ENCODE data around the gene MYBPC3. TPM values are rescaled to one million over a fixed set of nuclear protein-coding genes. Genes with fewer than 3 reads are reported as not detected.

MYBPC3 gene
- total and polyA plus RNA-seq, 2 donors (not counting 3 experiments of a cell fraction or from before 2014, with no cell fraction given) = not detected

DNA sequence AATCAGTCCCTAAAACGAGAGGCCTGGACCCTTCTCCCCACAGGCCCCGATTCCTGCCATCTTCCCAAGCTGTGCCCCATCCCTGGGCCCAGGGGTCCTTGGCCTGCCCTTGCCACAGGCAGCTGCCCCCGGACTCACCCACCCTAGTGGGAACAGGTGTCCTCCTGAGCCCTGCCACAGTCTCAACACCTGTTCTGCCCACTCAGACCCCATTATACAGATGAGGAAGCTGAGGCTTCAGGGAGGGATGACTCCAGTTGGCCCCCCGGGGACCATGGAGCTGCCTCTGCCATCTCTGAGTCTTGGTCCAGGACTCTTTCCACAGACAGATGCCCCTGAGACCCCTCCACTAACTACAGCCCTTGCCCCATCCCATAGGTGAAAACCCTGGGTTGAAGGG is 15.9 kb downstream of the MYBPC3 start:
- CTCF ChIA-PET = interaction anchor here (1.1 kb wide), 1 partner anchor 18 kb away, joined by 3 read pairs; no protein-coding TSS in a partner anchor
- Histone ChIP-seq H3K9me1 (replicated peaks; ENCODE audit: control insufficient read depth, extremely low read depth, insufficient read depth, low read length) (no peaks in the 10 kb centered on the region), H3K36me3 (ENCODE audit: control insufficient read depth in 2 of 2, extremely low read depth in 1 of 2, insufficient read depth in 2 of 2, low read length in 2 of 2) (no peaks in the 10 kb centered on the region), H2AFZ (ENCODE audit: low read depth, low read length) (no peak overlapping the region), H4K20me1 (replicated peaks; ENCODE audit: control insufficient read depth, extremely low read depth, insufficient read depth, low read length) (no peaks in the 10 kb centered on the region), H3K79me2 (ENCODE audit: control insufficient read depth, insufficient read depth, low read length) (no peaks in the 10 kb centered on the region), H3K27me3 (ENCODE audit: control insufficient read depth in 2 of 2, insufficient read depth in 2 of 2, low read length in 2 of 2) (no peaks in the 10 kb centered on the region), H3K9me3 (replicated peaks; ENCODE audit: control insufficient read depth, insufficient read depth, low read length) (no peaks in the 10 kb centered on the region), H3K4me1 (ENCODE audit: control insufficient read depth, extremely low read depth, insufficient read depth, low read length) (no peaks in the 10 kb centered on the region), H3K4me3 (replicated peaks in 1 of 3; ENCODE audit: insufficient read depth in 1 of 3, low read depth in 1 of 3, low read length in 3 of 3) (no peak overlapping the region), H3K27ac (ENCODE audit: insufficient read depth, low read depth, low read length) (no peak overlapping the region), H3K9ac (replicated peaks; ENCODE audit: extremely low read depth, insufficient read depth, low read length) (no peak overlapping the region), H3K4me2 (ENCODE audit: insufficient read depth, low read length) (no peak overlapping the region)
- FAIRE-seq (no peak), DNase-seq (ENCODE audit: low read depth, low spot score) (no peak)
- dilution Hi-C loops (cut with MboI; ENCODE audit: extremely low pct_ligation_motif_present, low sequenced_read_pairs) = no loop called here
- TF ChIP-seq POLR2AphosphoS5 (IDR thresholded peaks at IDR 0.05; ENCODE audit: insufficient read depth, low read depth, low read length) = no peak
- TF ChIP-seq POLR2A (IDR thresholded peaks at IDR 0.05; ENCODE audit: low read depth, low read length) = no peak
- TF ChIP-seq, protein P1, sequence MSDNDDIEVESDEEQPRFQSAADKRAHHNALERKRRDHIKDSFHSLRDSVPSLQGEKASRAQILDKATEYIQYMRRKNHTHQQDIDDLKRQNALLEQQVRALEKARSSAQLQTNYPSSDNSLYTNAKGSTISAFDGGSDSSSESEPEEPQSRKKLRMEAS (IDR thresholded peaks at IDR 0.05; ENCODE audit: insufficient read depth, insufficient read length) = no peak
- TF ChIP-seq FOS (IDR thresholded peaks at IDR 0.05; ENCODE audit: borderline replicate concordance, insufficient read depth, low read length) = no peak
- TF ChIP-seq GATA2 (IDR thresholded peaks at IDR 0.05; ENCODE audit: insufficient read depth, insufficient read length, low read depth, low read length) = no peak
- no peak for TF ChIP-seq EZH2 (IDR thresholded peaks at IDR 0.05; ENCODE audit: borderline replicate concordance, low read depth, low read length, severe bottlenecking)
- no peak for TF ChIP-seq CTCF (IDR thresholded peaks at IDR 0.05; ENCODE audit: extremely low read depth in 1 of 2, insufficient read depth in 1 of 2, low read depth in 1 of 2, low read length in 2 of 2)
- intact Hi-C loops (cut with micrococcal nuclease) = no loop called here
- BruUV-seq (replicated peaks) = no TSS peak
- POLR2A ChIA-PET = no interaction called here

Data from endothelial cell of umbilical vein (primary cell).